ENCODE results near the gene MRPS6. TPM values are rescaled to one million over a fixed set of nuclear protein-coding genes. Genes with fewer than 3 reads are reported as not detected.

The MRPS6 gene
- total and polyA plus RNA-seq, 2 of the 4 experiments (the other 2 are of a cell fraction), result 7.5 to 35.1 TPM

DNA sequence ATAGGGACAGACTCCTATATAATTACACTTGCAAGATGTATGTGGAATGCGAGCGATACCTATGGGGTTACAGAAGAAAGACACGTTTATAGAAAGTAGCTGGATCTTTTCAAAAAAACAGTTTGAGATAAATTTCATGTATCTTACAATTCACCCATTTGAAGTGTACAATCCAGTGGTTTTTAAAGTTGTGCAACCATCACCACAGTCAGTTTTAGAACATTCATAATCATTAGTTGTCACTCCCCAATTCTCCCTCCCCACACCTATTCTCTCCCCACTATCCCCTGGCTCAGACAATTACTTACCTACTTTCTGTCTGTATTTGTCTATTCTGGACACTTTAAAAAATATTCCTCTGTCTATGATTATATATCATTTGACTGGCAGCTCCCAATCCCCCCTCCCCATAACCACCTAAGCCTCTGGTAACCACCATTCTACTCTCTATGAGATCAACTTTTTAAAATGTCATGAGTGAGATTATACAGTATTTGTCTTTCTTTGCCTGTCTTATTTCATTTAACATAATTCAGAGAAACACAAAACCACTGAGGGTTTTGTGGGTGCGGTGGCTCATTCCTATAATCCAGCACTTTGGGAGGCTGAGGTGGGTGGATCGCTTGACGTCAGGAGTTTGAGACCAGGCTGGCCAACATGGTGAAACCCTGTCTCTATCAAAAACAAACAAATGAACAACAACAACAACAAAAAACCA is 39.1 kb downstream of the MRPS6 start:
- Histone ChIP-seq H3K79me1 (ENCODE audit: low read depth in 1 of 2, low read length in 2 of 2) (peaks cover 27 to 52% of the 10 kb centered on the region in 2 experiments), H3K14ac (replicated peaks; ENCODE audit: low read depth, low read length) (no peak overlapping the region), H3K27me3 (ENCODE audit: control insufficient read depth, insufficient read depth, low read length) (no peaks in the 10 kb centered on the region), H2AFZ (replicated peaks; ENCODE audit: low read length, poor library complexity) (no peak overlapping the region), H3K4ac (ENCODE audit: low read depth, low read length) (no peak overlapping the region), H2BK15ac (ENCODE audit: low read depth, low read length) (no peak overlapping the region), H4K20me1 (ENCODE audit: insufficient read depth, low read length) (peaks cover 6% of the 10 kb centered on the region; the same call in 1 of the 2 replicates), H3K4me3 (ENCODE audit: insufficient read depth, low read depth, low read length) (no peak overlapping the region), H2BK120ac (ENCODE audit: low read depth, low read length) (no peak overlapping the region), H3K27ac (ENCODE audit: insufficient read depth, low read length) (no peak overlapping the region), H3K9me3 (ENCODE audit: control insufficient read depth, insufficient read depth, low read length) (no peaks in the 10 kb centered on the region), H4K5ac (ENCODE audit: low read depth, low read length) (no peak overlapping the region), H2AK9ac (replicated peaks; ENCODE audit: low read depth, low read length, poor library complexity) (no peak overlapping the region), H2BK20ac (ENCODE audit: low read depth, low read length) (no peak overlapping the region), H3K9me1 (ENCODE audit: insufficient read depth, low read length) (no peaks in the 10 kb centered on the region), H3K4me2 (ENCODE audit: low read depth, low read length) (no peak overlapping the region), H2AK5ac (ENCODE audit: low read depth, low read length) (no peak overlapping the region), H4K91ac (ENCODE audit: insufficient read depth, low read depth, low read length) (no peak overlapping the region), H3K4me1 (ENCODE audit: control insufficient read depth, insufficient read depth, low read length) (no peaks in the 10 kb centered on the region), H3K18ac (ENCODE audit: low read depth, low read length) (no peak overlapping the region), H3K23ac (ENCODE audit: low read depth, low read length) (no peak overlapping the region), H3K36me3 (ENCODE audit: control insufficient read depth, insufficient read depth, low read length) (no peaks in the 10 kb centered on the region; the same call in 1 of the 2 replicates), H3K56ac (ENCODE audit: extremely low read depth, insufficient read depth, low read length) (no peak overlapping the region), H2BK5ac (ENCODE audit: low read depth, low read length, poor library complexity, severe bottlenecking) (no peak overlapping the region), H3K9ac (ENCODE audit: low read depth, low read length) (no peak overlapping the region), H4K8ac (ENCODE audit: low read depth in 2 of 2, low read length in 2 of 2) (no peak overlapping the region)
- POLR2A ChIA-PET (ENCODE audit: unreplicated experiment), result no interaction called here
- WGBS, 2 experiments (ENCODE audit: extremely low coverage in 2 of 2, insufficient read length in 1 of 2), result no CpG with 5 or more reads among the region's 6 CpGs
- dilution Hi-C loops (cut with HindIII; ENCODE audit: low sequenced_read_pairs, unreplicated experiment) (no loop called here), intact Hi-C loops (cut with micrococcal nuclease) (no loop called here), in situ Hi-C loops (cut with MboI; ENCODE audit: low sequenced_read_pairs) (no loop called here)
- no TSS peak for BruUV-seq (replicated peaks)
- no peak for ATAC-seq (ENCODE audit: low read depth)
- DNase-seq, result no peak
- CTCF ChIA-PET, result no interaction called here
- TF ChIP-seq CEBPB (IDR thresholded peaks at IDR 0.05; ENCODE audit: low read depth, low read length) (peak; percentile 32; the same call in 1 of the 2 replicates), BHLHE40 (IDR thresholded peaks at IDR 0.05; ENCODE audit: low read depth, low read length) (no peak), CHD1 (IDR thresholded peaks at IDR 0.05; ENCODE audit: low read depth, low read length) (no peak)
